Ramos (cell line): ENCODE measurements around the gene PSMD8.

Experiments used
- in situ Hi-C: fragments of 300-500 bp; cut with MboI; formaldehyde crosslinking; loops from one replicate; pipeline ENCODE4 v1.14.3; 2022; ENCODE audit warnings: low sequenced_read_pairs; ENCODE audit not compliant: unreplicated experiment

Gene PSMD8

GRCh38 chr19:38402967-38403674, 28.8 kb downstream of the PSMD8 start, which contains the start of gene FAM98C:
Gene FAM98C, plus strand, starts transcription at chr19:38403093. Its CDS starts 61 bp downstream, at chr19:38403154.
- in situ Hi-C loops, result loop anchor here (25.0 kb wide), 1 partner anchor 534 kb away; the partner anchor contains the start of genes MRPS12 and SARS2

- in situ Hi-C loops, result loop anchor here (25.0 kb wide), 1 partner anchor 532 kb away; the partner anchor contains the start of genes MRPS12 and SARS2
These were observed 30.5 kb downstream of the PSMD8 start for GRCh38 chr19:38404858-38405257.

GRCh38 chr19:38405276-38405675, 30.9 kb downstream of the PSMD8 start:
- in situ Hi-C loops, result loop anchor here (25.0 kb wide), 1 partner anchor 532 kb away; the partner anchor contains the start of genes MRPS12 and SARS2

GRCh38 chr19:38409631-38410133, 35.3 kb downstream of the PSMD8 start:
- in situ Hi-C loops, result loop anchor here (25.0 kb wide), 1 partner anchor 528 kb away; the partner anchor contains the start of genes MRPS12 and SARS2

- in situ Hi-C loops, result loop anchor here (25.0 kb wide), 1 partner anchor 527 kb away; the partner anchor contains the start of genes MRPS12 and SARS2
These were observed 36.0 kb downstream of the PSMD8 start for GRCh38 chr19:38410407-38410806.

GRCh38 chr19:38411041-38411712, 36.8 kb downstream of the PSMD8 start:
- in situ Hi-C loops, result loop anchor here (25.0 kb wide), 1 partner anchor 526 kb away; the partner anchor contains the start of genes MRPS12 and SARS2

GRCh38 chr19:38411898-38412297, 37.5 kb downstream of the PSMD8 start:
- in situ Hi-C loops, result loop anchor here (25.0 kb wide), 1 partner anchor 525 kb away; the partner anchor contains the start of genes MRPS12 and SARS2

GRCh38 chr19:38412491-38412890, 38.1 kb downstream of the PSMD8 start:
- in situ Hi-C loops, result loop anchor here (25.0 kb wide), 1 partner anchor 525 kb away; the partner anchor contains the start of genes MRPS12 and SARS2

GRCh38 chr19:38412961-38413360, 38.6 kb downstream of the PSMD8 start:
- in situ Hi-C loops, result loop anchor here (25.0 kb wide), 1 partner anchor 524 kb away; the partner anchor contains the start of genes MRPS12 and SARS2

- in situ Hi-C loops, result loop anchor here (25.0 kb wide), 1 partner anchor 524 kb away; the partner anchor contains the start of genes MRPS12 and SARS2
These were observed 39.0 kb downstream of the PSMD8 start for GRCh38 chr19:38413416-38413815.

GRCh38 chr19:38417146-38417543, 42.8 kb downstream of the PSMD8 start:
- in situ Hi-C loops, result loop anchor here (25.0 kb wide), 1 partner anchor 520 kb away; the partner anchor contains the start of genes MRPS12 and SARS2

GRCh38 chr19:38417544-38418506, 43.5 kb downstream of the PSMD8 start:
- in situ Hi-C loops, result loop anchor here (25.0 kb wide), 1 partner anchor 519 kb away; the partner anchor contains the start of genes MRPS12 and SARS2

GRCh38 chr19:38420935-38421334, 46.6 kb downstream of the PSMD8 start:
- in situ Hi-C loops, result loop anchor here (25.0 kb wide), 1 partner anchor 516 kb away; the partner anchor contains the start of genes MRPS12 and SARS2

- in situ Hi-C loops, result loop anchor here (25.0 kb wide), 1 partner anchor 515 kb away; the partner anchor contains the start of genes MRPS12 and SARS2
These were observed 47.5 kb downstream of the PSMD8 start for GRCh38 chr19:38421856-38422255.

- in situ Hi-C loops, result loop anchor here (25.0 kb wide), 1 partner anchor 515 kb away; the partner anchor contains the start of genes MRPS12 and SARS2
These were observed 48.1 kb downstream of the PSMD8 start for GRCh38 chr19:38422438-38422837.

- in situ Hi-C loops, result loop anchor here (25.0 kb wide), 1 partner anchor 513 kb away; the partner anchor contains the start of genes MRPS12 and SARS2
These were observed 49.9 kb downstream of the PSMD8 start for GRCh38 chr19:38424272-38424671.

GRCh38 chr19:38425222-38425809, 50.9 kb downstream of the PSMD8 start:
- in situ Hi-C loops, result no loop called here

- in situ Hi-C loops, result no loop called here
These were observed 51.6 kb downstream of the PSMD8 start, which contains the start of gene RASGRP4 for GRCh38 chr19:38425810-38426466. Gene RASGRP4, minus strand, starts transcription at chr19:38426219. Its CDS starts 128 bp downstream, at chr19:38426091.
